GM18508 (cell line): ENCODE measurements around the gene PRPH.

Source experiments
- ATAC-seq: cut with Tn5 transposase; IDR thresholded peaks from one replicate; pipeline ENCODE4 v1.9.1; 2021; ENCODE audit warnings: moderate number of reproducible peaks; ENCODE audit not compliant: insufficient read depth, unreplicated experiment

PRPH gene

DNA sequence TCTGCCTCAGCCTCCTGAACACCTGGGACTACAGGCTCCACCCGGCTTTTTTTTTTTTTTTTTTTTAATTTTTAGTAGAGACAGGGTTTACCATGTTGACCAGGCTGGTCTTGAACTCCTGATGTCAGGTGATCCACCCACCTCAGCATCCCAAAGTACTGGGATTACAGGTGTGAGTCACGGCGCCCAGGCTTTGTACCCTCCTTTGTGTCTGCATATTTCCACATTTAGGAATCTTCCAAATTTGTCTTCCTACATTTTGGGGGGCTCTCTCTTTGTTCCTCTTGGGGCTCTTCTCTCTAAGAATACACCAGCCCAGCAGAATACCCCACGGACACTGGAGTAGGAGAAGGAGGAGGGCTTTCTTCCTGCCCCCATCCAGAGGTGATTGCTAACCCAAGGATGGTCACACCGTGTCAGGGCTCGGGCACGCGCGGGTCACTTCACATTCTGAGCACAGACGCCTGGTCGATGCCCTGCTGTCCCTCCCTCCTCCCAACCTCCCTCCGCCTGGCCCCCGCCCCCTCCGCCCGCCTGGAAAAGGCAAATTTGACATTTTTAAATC is 49.6 kb downstream of the PRPH start:
- no peak for ATAC-seq

DNA sequence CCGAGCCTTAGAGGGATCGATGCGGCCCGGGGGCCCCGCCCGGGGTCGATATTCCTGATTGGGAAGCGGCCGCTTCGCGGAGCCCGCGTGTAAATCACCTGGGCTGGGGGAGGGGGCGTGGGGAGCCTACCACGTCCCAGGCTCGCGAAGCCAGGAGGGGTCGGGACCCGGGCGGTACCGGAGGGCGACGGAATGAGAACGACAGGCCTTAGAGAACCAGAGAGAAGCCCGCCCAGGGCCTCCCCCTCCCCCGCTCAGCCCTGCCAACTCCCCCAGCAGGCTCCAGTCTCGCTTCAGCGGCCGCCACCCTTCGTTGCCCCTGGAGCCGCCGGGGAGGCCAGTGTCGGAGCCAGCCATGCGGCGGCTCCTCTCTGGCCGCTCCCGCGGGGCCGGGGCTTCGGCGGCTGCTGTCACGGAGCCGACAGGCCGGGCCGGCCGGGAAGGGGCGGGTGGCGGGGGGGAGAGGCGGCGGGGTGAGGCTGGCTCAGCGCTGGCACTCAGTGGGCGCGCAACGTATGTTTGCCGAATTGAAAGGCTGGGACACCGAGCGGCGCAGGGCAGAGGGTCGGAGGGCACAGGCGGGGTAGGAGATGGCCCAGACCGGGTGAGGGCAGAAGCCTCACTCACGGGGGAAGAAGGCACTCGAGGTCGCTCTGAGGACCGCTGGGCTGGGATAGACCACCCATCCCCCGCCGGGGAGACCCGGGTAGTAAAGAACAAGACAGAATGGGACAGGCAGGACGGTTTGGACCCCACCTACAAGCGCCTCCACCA is 50.3 kb downstream of the PRPH start:
- no peak for ATAC-seq

DNA sequence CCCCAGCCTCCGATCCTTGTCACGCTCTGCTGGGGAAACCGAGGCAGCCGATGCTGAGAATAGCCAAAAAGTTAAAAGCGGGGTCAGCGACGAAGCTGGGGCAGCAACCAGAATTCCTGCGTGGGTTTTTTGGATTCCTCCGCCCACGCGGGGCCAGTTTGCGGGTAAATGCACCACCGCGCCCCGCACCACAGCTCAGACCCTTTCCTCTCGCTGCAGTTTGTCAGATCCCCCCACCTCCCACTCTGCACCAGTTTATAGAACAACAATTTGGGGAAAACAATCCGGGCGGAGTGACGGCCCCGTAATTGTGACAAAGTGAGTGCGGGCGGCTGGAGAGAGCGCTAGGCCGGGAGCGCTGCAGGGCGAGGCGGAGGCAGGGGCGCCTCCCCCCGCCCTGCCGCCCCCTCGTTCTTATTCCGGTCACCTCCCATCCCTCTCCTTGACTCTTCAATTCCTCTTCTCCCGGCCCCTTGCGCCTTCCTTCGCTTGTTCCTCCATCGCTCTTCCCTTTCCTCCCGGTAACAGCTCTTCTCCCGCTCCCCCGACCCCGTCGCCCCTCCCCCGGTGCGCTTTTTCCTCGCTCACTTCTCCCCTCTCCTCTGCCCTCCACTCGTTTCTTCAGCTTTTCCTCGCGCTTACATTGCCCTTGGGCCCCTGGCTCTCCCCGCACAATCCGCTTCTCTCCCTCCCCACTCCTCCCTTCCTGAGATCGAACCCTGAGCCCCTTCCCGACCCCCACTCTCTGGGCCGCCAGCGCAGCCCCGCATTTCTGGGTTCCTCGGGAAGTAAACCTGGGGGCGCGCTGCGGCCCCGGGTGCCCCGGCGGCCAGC is 51.1 kb downstream of the PRPH start:
- ATAC-seq: no peak

- no peak for ATAC-seq
These were observed 51.8 kb downstream of the PRPH start, which contains the start of gene DNAJC22 for GRCh38 chr12:49346659-49347310. DNAJC22 (plus strand) TSS chr12:49346888; CDS start chr12:49348873, 1,985 bp downstream.

DNA sequence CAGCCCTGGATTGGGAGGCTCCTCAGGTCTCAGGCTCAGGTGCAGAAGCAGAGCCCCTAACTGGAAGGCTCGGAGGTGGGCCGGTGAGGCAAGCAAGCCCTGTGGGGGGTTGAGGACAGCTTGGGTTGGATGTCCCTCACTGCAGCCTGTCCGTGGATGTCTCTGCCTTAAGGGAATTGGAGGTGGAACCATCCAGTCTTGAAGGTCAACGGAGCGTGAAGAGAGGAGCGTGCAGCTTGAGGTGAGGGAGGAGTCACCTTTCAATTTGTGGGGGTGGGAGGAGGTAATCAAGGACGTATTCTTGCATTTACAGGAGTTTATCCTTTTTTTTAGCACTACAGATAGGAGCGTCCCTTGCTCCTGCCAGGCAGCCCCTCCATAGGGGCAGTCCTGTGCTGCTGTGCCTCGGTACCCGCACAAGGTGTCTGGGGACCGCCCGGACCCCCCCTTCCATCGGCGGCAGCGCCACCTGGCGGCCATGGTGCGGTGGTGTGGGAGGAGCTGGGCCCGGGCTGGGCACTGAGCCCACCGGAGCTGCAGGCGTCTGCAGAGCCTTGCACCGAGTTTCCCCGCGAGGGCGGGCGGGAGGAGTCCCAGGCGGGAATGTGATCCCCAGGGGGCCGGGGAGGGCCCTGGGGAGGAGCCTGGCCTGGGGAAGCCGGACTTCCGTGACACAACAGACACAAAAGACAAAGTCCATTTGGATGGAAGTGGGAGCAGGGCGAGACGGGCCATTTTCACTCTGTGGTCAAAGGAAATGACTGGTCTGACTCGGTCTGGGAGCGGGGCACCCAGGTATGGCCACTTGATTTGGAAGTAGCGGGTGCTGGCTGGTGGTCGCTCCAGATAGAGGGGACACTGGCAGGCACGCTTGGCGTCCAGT is 52.6 kb downstream of the PRPH start:
- no peak for ATAC-seq
